WTC11 (cell line): ENCODE results near the gene MRPS27. TPM values are rescaled to one million over a fixed set of nuclear protein-coding genes. Genes with fewer than 3 reads are reported as not detected.

ENCODE experiments used
- ATAC-seq: fragments of 200-7000 bp; cut with Tn5 transposase; 2 replicates; pipeline ENCODE4 v1.10.0; 2021; ENCODE audit warnings: mild to moderate bottlenecking, moderate library complexity
- CTCF ChIA-PET: fragments of 300-600 bp; sonication (Branson Sonifier 250); formaldehyde crosslinking; loops from one replicate; lab custom pipeline; 2021; ENCODE audit warnings: antibody characterized with exemption; lab: Charles Lee
- POLR2A ChIA-PET: fragments of 350-600 bp; sonication (Branson Sonifier 250); formaldehyde crosslinking; loops from one replicate; lab custom pipeline; 2021; ENCODE audit warnings: antibody characterized with exemption; lab: Charles Lee
- DNase-seq: peaks from one replicate; pipeline ENCODE4 v3.0.0; 2021; ENCODE audit warnings: low spot score
- H3K27ac Mint-ChIP-seq: 2 replicates; pipeline ENCODE4 v1.8.0; 2021; ENCODE audit warnings: mixed read lengths
- H3K27me3 Mint-ChIP-seq: 2 replicates; pipeline ENCODE4 v1.8.0; 2021; ENCODE audit warnings: low read depth, mild to moderate bottlenecking, moderate library complexity, mixed read lengths
- H3K36me3 Mint-ChIP-seq: 2 replicates; pipeline ENCODE4 v1.8.0; 2021; ENCODE audit warnings: mixed read lengths
- H3K4me1 Mint-ChIP-seq: 2 replicates; pipeline ENCODE4 v1.8.0; 2022; ENCODE audit warnings: mixed read lengths
- H3K4me3 Mint-ChIP-seq: 2 replicates; pipeline ENCODE4 v1.8.0; 2021; ENCODE audit warnings: mild to moderate bottlenecking, moderate library complexity, mixed read lengths
- H3K9me3 Mint-ChIP-seq: 2 replicates; pipeline ENCODE4 v1.8.0; 2021; ENCODE audit warnings: mixed read lengths
- CTCF ChIP-seq: fragments of 200-600 bp; IDR thresholded peaks from 2 replicates; pipeline ENCODE4 v1.8.0; 2022; ENCODE audit warnings: antibody characterized with exemption
- EMX1 ChIP-seq: fragments of 250-450 bp; sonication (Bioruptor Pico); IDR thresholded peaks from 2 replicates; pipeline ENCODE4 v1.8.0; 2021; ENCODE audit warnings: mild to moderate bottlenecking
- ETV6 ChIP-seq: sonication (generic); formaldehyde crosslinking; IDR thresholded peaks from 2 replicates; pipeline ENCODE4 v1.8.1; 2022; ENCODE audit warnings: mild to moderate bottlenecking, missing genetic modification reagents
- FOXP1 ChIP-seq: sonication (generic); formaldehyde crosslinking; IDR thresholded peaks from 2 replicates; pipeline ENCODE4 v1.8.0; 2022; ENCODE audit warnings: missing genetic modification reagents, mild to moderate bottlenecking, moderate library complexity, borderline replicate concordance
- GTF2I ChIP-seq: fragments of 250-450 bp; sonication (Bioruptor Pico); conservative IDR thresholded peaks from 2 replicates; pipeline ENCODE4 v1.4.0; 2021; ENCODE audit warnings: mild to moderate bottlenecking
- MAX ChIP-seq: sonication (generic); formaldehyde crosslinking; IDR thresholded peaks from 2 replicates; pipeline ENCODE4 v1.8.0; 2022; ENCODE audit warnings: mild to moderate bottlenecking, missing genetic modification reagents
- MXD4 ChIP-seq: fragments of 250-450 bp; sonication (Bioruptor Pico); IDR thresholded peaks from 2 replicates; pipeline ENCODE4 v1.8.0; 2021; ENCODE audit warnings: mild to moderate bottlenecking, moderate library complexity, borderline replicate concordance
- MYBL2 ChIP-seq: sonication (generic); formaldehyde crosslinking; IDR thresholded peaks from 2 replicates; pipeline ENCODE4 v1.8.1; 2023; ENCODE audit warnings: mild to moderate bottlenecking, moderate library complexity, missing genetic modification reagents
- NFYB ChIP-seq: sonication (generic); formaldehyde crosslinking; conservative IDR thresholded peaks from 2 replicates; pipeline ENCODE4 v1.8.0; 2022; ENCODE audit warnings: low read depth, missing genetic modification reagents
- OVOL2 ChIP-seq: fragments of 250-450 bp; sonication (Bioruptor Pico); IDR thresholded peaks from 2 replicates; pipeline ENCODE4 v1.9.0; 2021; ENCODE audit warnings: mild to moderate bottlenecking, borderline replicate concordance
- PRRX2 ChIP-seq: fragments of 250-450 bp; sonication (Bioruptor Pico); IDR thresholded peaks from 2 replicates; pipeline ENCODE4 v1.8.0; 2021; ENCODE audit warnings: mild to moderate bottlenecking
- TCF7 ChIP-seq: sonication (generic); formaldehyde crosslinking; IDR thresholded peaks from 2 replicates; pipeline ENCODE4 v1.8.0; 2022; ENCODE audit warnings: mild to moderate bottlenecking, low read depth, missing genetic modification reagents, moderate library complexity
- TEAD4 ChIP-seq: sonication (generic); formaldehyde crosslinking; IDR thresholded peaks from 2 replicates; pipeline ENCODE4 v1.8.0; 2022; ENCODE audit warnings: mild to moderate bottlenecking, missing genetic modification reagents
- USF1 ChIP-seq: sonication (generic); formaldehyde crosslinking; IDR thresholded peaks from 2 replicates; pipeline ENCODE4 v1.8.0; 2022; ENCODE audit warnings: mild to moderate bottlenecking, missing genetic modification reagents
- ZBTB21 ChIP-seq: sonication (generic); formaldehyde crosslinking; IDR thresholded peaks from 2 replicates; pipeline ENCODE4 v1.8.1; 2023; ENCODE audit warnings: mild to moderate bottlenecking, missing genetic modification reagents, borderline replicate concordance
- ZMAT4 ChIP-seq: fragments of 250-450 bp; sonication (Bioruptor Pico); IDR thresholded peaks from 2 replicates; pipeline ENCODE4 v1.9.0; 2021; ENCODE audit warnings: mild to moderate bottlenecking
- ZNF121 ChIP-seq: sonication (generic); formaldehyde crosslinking; IDR thresholded peaks from 2 replicates; pipeline ENCODE4 v1.8.0; 2023; ENCODE audit warnings: missing genetic modification reagents
- ZNF317 ChIP-seq: sonication (generic); formaldehyde crosslinking; IDR thresholded peaks from 2 replicates; pipeline ENCODE4 v1.8.1; 2023; ENCODE audit warnings: low read depth, mild to moderate bottlenecking, moderate library complexity, missing genetic modification reagents, borderline replicate concordance
- ZNF512 ChIP-seq: sonication (generic); formaldehyde crosslinking; IDR thresholded peaks from 2 replicates; pipeline ENCODE4 v1.8.1; 2022; ENCODE audit warnings: missing genetic modification reagents, borderline replicate concordance
- ZSCAN18 ChIP-seq: fragments of 250-450 bp; sonication (Bioruptor Pico); IDR thresholded peaks from 2 replicates; pipeline ENCODE4 v2.1.2; 2022; ENCODE audit warnings: mild to moderate bottlenecking, moderate library complexity
- total RNA-seq: library from RNA; stranded (reverse); gene quantifications from 3 replicates; pipeline ENCODE4 v1.2.3, GENCODE V29; 2021

Gene MRPS27
- total RNA-seq, 1 experiment from 2014 or later, result 80.1 TPM

- peaks cover 43% of the 10 kb centered on the region for H3K36me3 Mint-ChIP-seq
- no peak for DNase-seq
Observed at GRCh38 chr5:72313141-72313540, 6.9 kb downstream of the MRPS27 start.

GRCh38 chr5:72308853-72309191 lies 11.2 kb downstream of the MRPS27 start:
- peaks cover 18% of the 10 kb centered on the region for H3K4me1 Mint-ChIP-seq
- DNase-seq, result no peak

More at GRCh38 chr5:72313141-72313540, 6.9 kb downstream of the MRPS27 start:
- ChIA-PET POLR2A (no interaction called here), CTCF (no interaction called here)
- no peak overlapping the region for H3K4me3 Mint-ChIP-seq
- no peak for ATAC-seq
- H3K9me3 Mint-ChIP-seq, result no peaks in the 10 kb centered on the region
- no peaks in the 10 kb centered on the region for H3K27me3 Mint-ChIP-seq
- peaks cover 7% of the 10 kb centered on the region for H3K4me1 Mint-ChIP-seq
- no peak for TF ChIP-seq FOXP1 (CRISPR knock-in tag)
- TF ChIP-seq MXD4, result no peak
- TF ChIP-seq ZBTB21 (CRISPR knock-in tag), result no peak
- TF ChIP-seq OVOL2, result no peak
- TF ChIP-seq ZSCAN18 (CRISPR knock-in tag), result no peak
- no peak for TF ChIP-seq EMX1
- TF ChIP-seq, all 79 proteins: peak for 0
- H3K27ac Mint-ChIP-seq, result no peak overlapping the region

More at GRCh38 chr5:72308853-72309191, 11.2 kb downstream of the MRPS27 start:
- POLR2A ChIA-PET, result interaction anchor here (0.9 to 2.8 kb wide), 3 partner anchors 8 to 17 kb away, joined by 3 to 11 read pairs (median 3); partner anchors contain the start of genes MRPS27 and PTCD2
- Mint-ChIP-seq H3K4me3 (peak overlapping the region; percentile 75), H3K9me3 (no peaks in the 10 kb centered on the region), H3K36me3 (peaks cover 35% of the 10 kb centered on the region), H3K27me3 (no peaks in the 10 kb centered on the region), H3K27ac (peak overlapping the region; percentile 95)
- CTCF ChIA-PET, result interaction anchor here (0.6 to 1.5 kb wide), 7 partner anchors 11 to 611 kb away, joined by 3 to 12 read pairs (median 4); partner anchors contain the start of genes MRPS27 and PTCD2
- no peak for TF ChIP-seq TCF7 (CRISPR knock-in tag)
- no peak for TF ChIP-seq TEAD4
- no peak for TF ChIP-seq USF1 (CRISPR knock-in tag)
- TF ChIP-seq ZMAT4 (CRISPR knock-in tag), result no peak
- TF ChIP-seq FOXP1 (CRISPR knock-in tag), result no peak
- no peak for TF ChIP-seq ETV6
- no peak for TF ChIP-seq GTF2I
- TF ChIP-seq CTCF, result no peak
- TF ChIP-seq ZNF317, result no peak
- TF ChIP-seq NFYB, result no peak
- no peak for TF ChIP-seq MXD4
- TF ChIP-seq MAX (CRISPR knock-in tag), result no peak
- TF ChIP-seq PRRX2 (CRISPR knock-in tag), result no peak
- TF ChIP-seq ZNF121 (CRISPR knock-in tag), result no peak
- no peak for TF ChIP-seq ZNF512 (CRISPR knock-in tag)
- no peak for TF ChIP-seq MYBL2 (CRISPR knock-in tag)
- ATAC-seq, result no peak
